ENCODE data around the gene JAM3. TPM values are rescaled to one million over a fixed set of nuclear protein-coding genes. Genes with fewer than 3 reads are reported as not detected.
"Not testable (repeated sequence)": the region's sequence is repeated elsewhere in the genome, so short reads cannot be mapped to it uniquely, and the experiment has no call there.

Gene JAM3
- total and polyA plus RNA-seq, 9 of the 15 experiments (the other 6 are each of a cell fraction or from before 2014, with no cell fraction given), result 0.22 to 0.76 (median 0.40) TPM

DNA sequence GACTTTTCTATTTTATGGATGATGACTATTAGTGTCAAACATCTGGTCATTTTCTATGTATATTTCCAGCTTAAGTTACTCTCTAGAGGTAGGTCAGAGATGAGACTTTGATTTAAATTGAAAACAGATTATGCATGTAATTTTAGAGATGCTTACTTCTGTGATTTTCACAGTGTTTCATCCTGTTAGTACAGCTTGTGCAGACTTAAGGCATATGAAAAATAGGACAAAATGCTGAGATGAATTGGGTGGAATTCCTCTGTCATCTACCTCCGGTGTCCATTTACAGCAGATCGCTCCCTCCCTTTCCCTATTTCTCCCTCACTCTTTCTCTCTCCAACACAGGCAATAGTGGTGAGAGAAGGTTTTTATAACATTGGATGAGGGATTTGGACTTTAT lies 14.1 kb downstream of the JAM3 start:
- FAIRE-seq, result no peak
- in situ Hi-C loops (cut with MboI), result no loop called here
- Histone ChIP-seq H3K9me3 (replicated peaks; ENCODE audit: control insufficient read depth, insufficient read depth, low read depth, low read length) (no peaks in the 10 kb centered on the region), H2AFZ (ENCODE audit: low read depth, low read length) (no peak overlapping the region), H3K4me1 (replicated peaks in 1 of 2; ENCODE audit: control insufficient read depth in 2 of 2, insufficient read depth in 2 of 2, low read length in 2 of 2) (no peaks in the 10 kb centered on the region), H3K79me2 (ENCODE audit: control insufficient read depth, insufficient read depth, low read length) (no peaks in the 10 kb centered on the region), H3K27me3 (ENCODE audit: control insufficient read depth in 2 of 2, insufficient read depth in 2 of 2, low read length in 2 of 2) (peaks cover 2 to 3% of the 10 kb centered on the region in 2 experiments; a peak in 2 of 5 replicates), H3K9me1 (ENCODE audit: control insufficient read depth, insufficient read depth, low read length) (no peaks in the 10 kb centered on the region), H4K20me1 (replicated peaks; ENCODE audit: control insufficient read depth, insufficient read depth, low read length) (no peaks in the 10 kb centered on the region), H3K27ac (ENCODE audit: extremely low read depth, low read depth, low read length) (no peak overlapping the region), H3K36me3 (ENCODE audit: control insufficient read depth, insufficient read depth, low read length) (no peaks in the 10 kb centered on the region), H3K9ac (ENCODE audit: insufficient read depth in 1 of 2, low read depth in 2 of 2, low read length in 2 of 2) (no peak overlapping the region), H3K4me3 (no peak overlapping the region), H3K4me2 (ENCODE audit: insufficient read depth, low read length) (no peak overlapping the region)
- CTCF ChIA-PET (ENCODE audit: low intra/inter-chr PET ratio), result no interaction called here
- POLR2A ChIA-PET, result no interaction called here
- DNase-seq (ENCODE audit: extremely low read depth in 1 of 4, low spot score in 3 of 4), result no peak
- BruUV-seq (replicated peaks), result no TSS peak
- intact Hi-C loops (cut with micrococcal nuclease), result no loop called here
- 0% methylated on average over 2 of the region's 2 CpGs for whole genome bisulfite sequencing (ENCODE audit: insufficient coverage, low coverage, missing lambda C conversion rate)
- ATAC-seq, result no peak
- TF ChIP-seq, protein P1, sequence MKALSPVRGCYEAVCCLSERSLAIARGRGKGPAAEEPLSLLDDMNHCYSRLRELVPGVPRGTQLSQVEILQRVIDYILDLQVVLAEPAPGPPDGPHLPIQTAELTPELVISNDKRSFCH (CRISPR knock-in tag; IDR thresholded peaks at IDR 0.05), result no peak
- TF ChIP-seq, protein P1 (tag; IDR thresholded peaks at IDR 0.05), result no peak

DNA sequence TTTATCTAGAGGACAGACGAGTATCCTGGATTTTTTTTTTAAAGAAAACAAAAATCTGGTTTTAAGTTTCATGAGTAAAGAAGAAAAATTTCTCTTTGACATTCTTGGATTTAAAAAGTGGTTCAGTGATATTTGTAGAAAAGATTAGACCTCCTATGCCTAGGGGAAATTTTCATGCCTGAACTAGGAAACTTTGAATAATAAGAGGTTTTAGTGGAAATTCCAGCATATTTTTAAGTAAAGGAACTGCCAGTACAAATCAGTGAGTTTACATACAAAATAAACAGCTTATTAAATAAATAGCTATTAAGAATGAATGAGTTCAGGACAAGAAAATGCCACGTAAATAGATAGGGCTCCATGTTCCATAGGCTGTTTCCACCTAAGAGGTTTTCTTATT lies 17.5 kb downstream of the JAM3 start:
- no peak overlapping the region for H3K4me2 ChIP-seq (ENCODE audit: insufficient read depth, low read length)
- WGBS (ENCODE audit: insufficient coverage, low coverage, missing lambda C conversion rate), result 0% methylated on average over 2 of the region's 2 CpGs
- no peak for FAIRE-seq
- ATAC-seq, result no peak
- no peak for DNase-seq (ENCODE audit: extremely low read depth in 1 of 4, low spot score in 3 of 4)
- H3K4me3 ChIP-seq, result no peak overlapping the region
- TF ChIP-seq ZKSCAN3 (CRISPR knock-in tag; IDR thresholded peaks at IDR 0.05) (no peak), CBX3 (IDR thresholded peaks at IDR 0.05; ENCODE audit: borderline replicate concordance in 1 of 2, low read length in 2 of 2) (no peak), MAFF (IDR thresholded peaks at IDR 0.05; ENCODE audit: low read length) (no peak)
- no peaks in the 10 kb centered on the region for H3K9me3 ChIP-seq (replicated peaks; ENCODE audit: control insufficient read depth, insufficient read depth, low read depth, low read length)
- no peaks in the 10 kb centered on the region for H3K4me1 ChIP-seq (replicated peaks in 1 of 2; ENCODE audit: control insufficient read depth in 2 of 2, insufficient read depth in 2 of 2, low read length in 2 of 2)
- CTCF ChIA-PET (ENCODE audit: low intra/inter-chr PET ratio), result no interaction called here
- in situ Hi-C loops (cut with MboI) (no loop called here), intact Hi-C loops (cut with micrococcal nuclease) (no loop called here)
- POLR2A ChIA-PET, result interaction anchor here (1.0 kb wide), 1 partner anchor 14 kb away, joined by 4 read pairs; no protein-coding TSS in a partner anchor
- H3K36me3 ChIP-seq (ENCODE audit: control insufficient read depth, insufficient read depth, low read length), result no peaks in the 10 kb centered on the region
- no peak overlapping the region for H3K9ac ChIP-seq (ENCODE audit: insufficient read depth in 1 of 2, low read depth in 2 of 2, low read length in 2 of 2)
- H3K27me3 ChIP-seq (ENCODE audit: control insufficient read depth in 2 of 2, insufficient read depth in 2 of 2, low read length in 2 of 2), result no peaks in the 10 kb centered on the region
- no peak overlapping the region for H2AFZ ChIP-seq (ENCODE audit: low read depth, low read length)
- no peaks in the 10 kb centered on the region for H3K9me1 ChIP-seq (ENCODE audit: control insufficient read depth, insufficient read depth, low read length)
- H4K20me1 ChIP-seq (replicated peaks; ENCODE audit: control insufficient read depth, insufficient read depth, low read length), result no peaks in the 10 kb centered on the region
- BruUV-seq (replicated peaks), result no TSS peak
- H3K79me2 ChIP-seq (ENCODE audit: control insufficient read depth, insufficient read depth, low read length), result no peaks in the 10 kb centered on the region
- no peak overlapping the region for H3K27ac ChIP-seq (ENCODE audit: extremely low read depth, low read depth, low read length)

DNA sequence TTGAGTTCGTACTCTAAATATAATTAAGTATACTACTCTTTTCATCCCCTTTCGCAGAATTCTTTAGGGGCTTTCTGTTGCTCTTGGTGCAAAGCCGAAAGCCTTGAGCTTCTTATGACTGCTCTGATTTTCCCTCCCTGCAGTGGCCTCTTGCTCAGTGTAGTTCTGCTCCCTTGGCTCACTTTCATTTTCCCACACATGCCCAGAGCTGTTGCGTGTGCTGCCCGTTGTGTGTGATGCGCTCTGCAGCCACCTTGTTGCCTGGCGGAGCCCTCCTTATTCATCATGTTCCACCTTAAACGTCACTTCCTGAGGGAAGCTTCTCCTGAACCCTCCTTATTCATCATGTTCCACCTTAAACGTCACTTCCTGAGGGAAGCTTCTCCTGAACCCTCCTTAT lies 23.1 kb downstream of the JAM3 start:
- H3K4me2 ChIP-seq (ENCODE audit: insufficient read depth, low read length); FAIRE-seq; H3K9ac ChIP-seq (ENCODE audit: insufficient read depth in 1 of 2, low read depth in 2 of 2, low read length in 2 of 2); H3K27ac ChIP-seq (ENCODE audit: extremely low read depth, low read depth, low read length); H3K79me2 ChIP-seq (ENCODE audit: control insufficient read depth, insufficient read depth, low read length); in situ Hi-C loops (cut with MboI); H3K9me3 ChIP-seq (replicated peaks; ENCODE audit: control insufficient read depth, insufficient read depth, low read depth, low read length); H3K9me1 ChIP-seq (ENCODE audit: control insufficient read depth, insufficient read depth, low read length); DNase-seq (ENCODE audit: extremely low read depth in 1 of 4, low spot score in 3 of 4); H3K4me3 ChIP-seq; H3K4me1 ChIP-seq (replicated peaks in 1 of 2; ENCODE audit: control insufficient read depth in 2 of 2, insufficient read depth in 2 of 2, low read length in 2 of 2); intact Hi-C loops (cut with micrococcal nuclease); BruUV-seq (replicated peaks); H4K20me1 ChIP-seq (replicated peaks; ENCODE audit: control insufficient read depth, insufficient read depth, low read length); ATAC-seq; H2AFZ ChIP-seq (ENCODE audit: low read depth, low read length); H3K36me3 ChIP-seq (ENCODE audit: control insufficient read depth, insufficient read depth, low read length); CTCF ChIA-PET (ENCODE audit: low intra/inter-chr PET ratio); H3K27me3 ChIP-seq (ENCODE audit: control insufficient read depth in 2 of 2, insufficient read depth in 2 of 2, low read length in 2 of 2): not testable (repeated sequence)
- POLR2A ChIA-PET, result interaction anchor here (1.3 kb wide), 1 partner anchor 10 kb away, joined by 4 read pairs; no protein-coding TSS in a partner anchor
- WGBS (ENCODE audit: insufficient coverage, low coverage, missing lambda C conversion rate), result 3% methylated on average over 8 of the region's 9 CpGs
